Endometrial microvascular endothelial cells (primary cell): ENCODE measurements around the gene A2M. TPM values are rescaled to one million over a fixed set of nuclear protein-coding genes. Genes with fewer than 3 reads are reported as not detected.

Experiments used
- in situ Hi-C: cut with HindIII; loops from 2 replicates; pipeline ENCODE4 v1.10.0; 2017; ENCODE audit warnings: low sequenced_read_pairs, low pct_unique_long_range_greater_than_20kb; ENCODE audit errors: inconsistent ontology term
- total RNA-seq: library from RNA; depleted of rRNA; stranded (reverse); fragments of >200 nt; gene quantifications from one replicate; pipeline ENCODE4 v1.2.3, GENCODE V29; 2015; ENCODE audit errors: inconsistent ontology term

Gene A2M
- total RNA-seq, 1 donor from 2014 or later: 13.8 TPM

DNA sequence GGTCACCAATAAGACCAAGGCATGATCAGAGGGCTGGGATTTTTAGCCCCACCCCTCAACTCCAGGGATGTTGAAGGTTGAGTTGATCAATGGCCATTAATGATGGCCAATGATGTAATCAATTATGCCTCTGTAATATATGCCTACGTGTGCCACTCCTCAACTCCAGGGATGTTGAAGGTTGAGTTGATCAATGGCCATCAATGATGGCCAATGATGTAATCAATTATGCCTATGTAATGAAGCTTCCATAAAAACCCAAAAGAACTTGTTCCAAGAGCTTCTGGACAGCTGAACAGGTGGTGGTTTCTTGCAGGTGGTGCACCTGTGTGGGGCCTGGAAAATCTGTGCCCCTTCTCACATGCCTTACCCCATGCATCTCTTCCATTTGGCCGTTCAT lies 93.1 kb downstream of the A2M start:
- in situ Hi-C loops: no loop called here

Other genes with a start within 250 kb of the A2M start
- gene PHC1, start 201.4 kb downstream of the A2M start, total RNA-seq: 16.6 TPM
- 92.5 TPM for gene M6PR, start 166.3 kb downstream of the A2M start, total RNA-seq
- gene KLRG1, start 126.4 kb downstream of the A2M start, total RNA-seq: not detected
- not detected for gene PZP, start 92.5 kb upstream of the A2M start, total RNA-seq